GM04504 (cell line): ENCODE results near the gene SCFD2.

ENCODE experiments used
- DNase-seq: peaks from one replicate; pipeline ENCODE4 v3.0.0-alpha.2; 2012; ENCODE audit warnings: low read depth

The SCFD2 gene

GRCh38 chr4:52879471-52879870, 486.4 kb downstream of the SCFD2 start:
- no peak for DNase-seq

- no peak for DNase-seq
Measured at GRCh38 chr4:52877694-52878093, 488.2 kb downstream of the SCFD2 start.

- no peak for DNase-seq
Measured at GRCh38 chr4:52877036-52877435, 488.8 kb downstream of the SCFD2 start.

GRCh38 chr4:52876069-52876468, 489.8 kb downstream of the SCFD2 start:
- DNase-seq, result no peak

GRCh38 chr4:52874948-52875347, 490.9 kb downstream of the SCFD2 start:
- no peak for DNase-seq

- DNase-seq, result no peak
Measured at GRCh38 chr4:52873861-52874343, 492.0 kb downstream of the SCFD2 start.

GRCh38 chr4:52873191-52873590, 492.7 kb downstream of the SCFD2 start:
- DNase-seq, result no peak

GRCh38 chr4:52870225-52870624, 495.6 kb downstream of the SCFD2 start:
- no peak for DNase-seq

- DNase-seq, result no peak
Measured at GRCh38 chr4:52869656-52870055, 496.2 kb downstream of the SCFD2 start.

GRCh38 chr4:52869196-52869595, 496.7 kb downstream of the SCFD2 start:
- DNase-seq, result peak; percentile 35

- DNase-seq, result no peak
Measured at GRCh38 chr4:52868133-52868532, 497.7 kb downstream of the SCFD2 start.

GRCh38 chr4:52867163-52867562, 498.7 kb downstream of the SCFD2 start:
- DNase-seq, result no peak

- no peak for DNase-seq
Measured at GRCh38 chr4:52866734-52867133, 499.1 kb downstream of the SCFD2 start.

- DNase-seq, result no peak
Measured at GRCh38 chr4:52865300-52865699, 500.6 kb downstream of the SCFD2 start.

GRCh38 chr4:52864793-52865192, 501.1 kb downstream of the SCFD2 start:
- no peak for DNase-seq

GRCh38 chr4:52863324-52863723, 502.5 kb downstream of the SCFD2 start:
- DNase-seq, result no peak

- DNase-seq, result no peak
Measured at GRCh38 chr4:52862639-52863161, 503.2 kb downstream of the SCFD2 start.

- DNase-seq, result no peak
Measured at GRCh38 chr4:52861879-52862616, 503.8 kb downstream of the SCFD2 start, which contains the start of gene RASL11B. RASL11B (plus strand) TSS chr4:52862317; CDS start chr4:52862508, 191 bp downstream.

- no peak for DNase-seq
Measured at GRCh38 chr4:52861171-52861823, 504.6 kb downstream of the SCFD2 start.

GRCh38 chr4:52860361-52860760, 505.5 kb downstream of the SCFD2 start:
- no peak for DNase-seq

- no peak for DNase-seq
Measured at GRCh38 chr4:52856801-52857200, 509.1 kb downstream of the SCFD2 start.

- DNase-seq, result peak; percentile 54
Measured at GRCh38 chr4:52853351-52853750, 512.5 kb downstream of the SCFD2 start.

GRCh38 chr4:52852711-52853110, 513.1 kb downstream of the SCFD2 start:
- no peak for DNase-seq
